T-helper 9 cell (primary cell): ENCODE results near the gene MYL3.
"Not testable (repeated sequence)": the region's sequence is repeated elsewhere in the genome, so short reads cannot be mapped to it uniquely, and the experiment has no call there.

Experiments
- DNase-seq: peaks from one replicate; pipeline ENCODE4 v3.0.0-alpha.2; 2020
- total RNA-seq, 2 donors: gene quantifications; one replicate each; lab custom pipeline; 2026; lab: John Stamatoyannopoulos, UW

Gene MYL3
- total RNA-seq: 0 reads per million in 2 donors

DNA sequence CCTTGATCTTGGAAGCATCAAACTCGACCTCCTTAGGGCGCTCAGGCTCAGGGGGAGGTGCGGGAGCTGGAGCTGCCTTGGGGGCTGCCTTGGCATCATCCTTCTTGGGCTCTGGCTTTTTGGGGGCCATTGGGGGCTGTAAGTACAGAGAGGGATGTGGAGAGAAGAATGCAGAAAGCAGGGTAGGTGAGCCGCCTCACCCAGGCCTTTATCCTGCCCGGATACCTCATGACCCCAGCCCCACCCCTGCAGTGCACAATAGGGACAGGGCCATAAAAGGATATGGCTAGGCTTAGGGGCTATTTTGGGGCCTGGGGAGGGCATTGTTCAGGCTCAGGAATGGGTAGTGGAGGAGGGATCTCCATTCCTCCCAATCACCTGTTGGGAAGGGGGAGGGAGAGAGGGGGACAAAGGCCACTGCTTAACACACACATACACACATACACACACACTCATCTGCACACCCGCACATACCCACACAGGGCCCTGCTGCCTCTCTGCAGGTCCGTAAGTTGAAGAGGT lies at the start of gene MYL3:
Gene MYL3 (minus strand): TSS at position 184 of the 522 bp plus-strand sequence. CDS start 54 bp downstream, at position 130.
- DNase-seq: no peak

DNA sequence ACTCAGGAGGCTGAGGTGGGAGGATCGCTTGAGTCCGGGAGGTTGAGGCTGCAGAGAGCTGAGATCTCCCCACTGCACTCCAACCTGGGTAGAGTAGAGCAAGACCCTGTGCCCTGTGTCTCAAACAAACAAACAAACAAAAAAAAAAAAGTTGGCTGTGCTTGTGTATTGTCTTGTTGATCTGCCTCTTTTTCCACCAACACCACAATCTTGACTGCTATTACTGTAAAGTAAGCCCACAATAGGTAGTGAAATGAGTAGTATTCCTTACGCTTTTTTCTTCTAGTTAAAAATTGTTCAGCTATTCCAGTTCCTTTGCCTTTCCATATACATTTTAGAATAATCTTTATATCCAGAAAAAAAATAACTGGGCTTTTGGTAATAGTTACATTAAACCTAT lies 49.7 kb upstream of the MYL3 start:
- no peak for DNase-seq

DNA sequence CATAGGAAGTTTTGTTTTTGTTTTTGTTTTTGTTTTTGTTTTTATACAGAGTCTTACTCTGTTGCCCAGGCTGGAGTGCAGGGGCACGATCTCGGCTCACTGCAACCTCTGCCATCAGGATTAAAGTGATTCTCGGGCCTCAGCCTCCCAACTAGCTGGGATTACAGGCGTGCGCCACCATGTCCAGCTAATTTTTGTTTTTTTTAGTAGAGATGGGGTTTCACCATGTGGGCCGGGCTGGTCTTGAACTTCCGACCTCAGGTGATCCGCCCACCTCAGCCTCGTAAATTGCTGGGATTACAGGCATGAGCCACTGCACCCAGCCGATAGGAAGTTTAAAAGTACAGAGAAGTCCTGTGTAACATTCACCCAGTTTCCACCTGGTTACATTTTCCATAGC lies 47.7 kb upstream of the MYL3 start:
- not testable (repeated sequence) for DNase-seq

GRCh38 chr3:46910166-46910760 lies 47.0 kb upstream of the MYL3 start:
- no peak for DNase-seq

GRCh38 chr3:46909535-46910161 lies 46.4 kb upstream of the MYL3 start:
- peak; percentile 65 for DNase-seq

DNA sequence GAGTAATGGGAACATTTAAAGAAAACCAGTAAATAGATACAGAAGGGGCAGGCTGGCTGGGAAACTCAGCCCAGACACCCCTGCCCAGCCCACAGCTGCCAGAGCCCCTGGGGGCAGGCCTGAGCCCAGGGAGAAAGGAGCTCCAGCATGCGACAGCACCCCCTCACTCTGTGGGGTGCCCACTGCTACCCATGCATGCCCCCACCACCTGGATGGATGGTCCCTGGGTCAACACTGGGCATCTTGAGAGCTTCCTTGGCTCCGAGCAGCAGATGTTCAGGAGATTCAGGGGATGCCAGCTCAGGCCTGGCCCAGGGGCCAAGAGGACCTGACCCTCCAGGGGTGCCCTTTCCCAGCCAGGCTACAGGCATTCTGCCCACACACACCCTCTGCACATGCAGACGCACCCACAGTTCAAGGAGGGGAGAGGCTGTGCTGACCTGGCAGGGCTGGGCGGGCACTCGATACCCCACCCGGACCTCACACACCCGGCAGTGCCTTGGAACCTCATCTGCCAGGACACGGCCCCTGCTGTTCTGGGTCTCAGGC lies 45.8 kb upstream of the MYL3 start:
- no peak for DNase-seq

DNA sequence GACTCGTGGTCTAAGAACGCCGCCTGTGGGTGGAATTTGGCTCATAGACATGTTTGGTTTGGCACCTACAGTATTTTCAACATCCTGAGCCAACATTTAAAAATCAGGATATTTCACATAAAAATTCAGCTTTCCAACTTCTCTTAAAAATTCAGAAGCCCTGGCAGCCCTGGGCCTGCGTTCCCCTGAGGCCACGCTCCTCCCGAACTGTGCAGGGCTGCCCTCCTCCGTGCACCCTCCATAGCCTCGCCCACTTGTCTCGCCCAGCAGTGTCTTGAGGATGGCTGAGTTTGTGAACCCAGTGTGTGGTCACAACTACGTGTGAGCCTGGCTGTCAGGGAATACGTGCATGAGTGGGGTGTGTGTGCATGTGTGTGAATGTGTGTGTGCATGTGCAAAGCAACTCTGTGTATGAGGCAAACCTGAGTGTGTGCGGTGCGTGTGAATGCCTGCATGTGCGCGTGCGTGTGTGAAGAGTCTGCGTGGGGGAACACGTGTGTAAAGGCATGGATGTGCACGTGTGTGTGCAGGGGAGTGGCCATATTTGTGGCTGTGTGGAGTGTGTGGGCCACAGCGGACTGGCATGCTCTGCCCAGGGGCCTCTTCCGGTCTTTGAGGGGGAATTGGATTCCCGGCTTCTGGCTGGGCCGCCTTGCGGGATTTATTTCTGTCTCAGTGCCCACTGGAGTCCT lies 45.2 kb upstream of the MYL3 start:
- DNase-seq: no peak

- no peak for DNase-seq
These were observed 44.7 kb upstream of the MYL3 start for GRCh38 chr3:46907960-46908293.

DNA sequence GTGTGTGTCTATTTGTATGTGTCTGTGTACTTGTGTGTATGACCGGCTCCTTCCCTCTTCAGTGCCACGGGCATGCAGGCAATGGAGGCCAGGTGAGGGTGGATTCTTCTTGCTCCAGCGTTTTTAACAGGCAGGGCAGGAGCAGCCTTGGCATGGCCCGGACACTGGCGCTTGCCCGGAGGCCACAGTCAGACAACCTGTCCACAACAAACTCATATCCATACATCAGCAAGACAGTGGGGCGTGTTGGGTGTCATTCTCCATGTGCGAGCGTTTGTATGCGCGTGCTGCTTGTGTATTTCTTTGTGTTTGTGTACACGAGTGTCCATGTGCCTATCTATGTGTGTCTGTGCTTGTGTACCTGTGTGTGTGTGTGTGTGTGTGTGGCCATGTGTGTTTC lies 44.0 kb upstream of the MYL3 start:
- no peak for DNase-seq

DNA sequence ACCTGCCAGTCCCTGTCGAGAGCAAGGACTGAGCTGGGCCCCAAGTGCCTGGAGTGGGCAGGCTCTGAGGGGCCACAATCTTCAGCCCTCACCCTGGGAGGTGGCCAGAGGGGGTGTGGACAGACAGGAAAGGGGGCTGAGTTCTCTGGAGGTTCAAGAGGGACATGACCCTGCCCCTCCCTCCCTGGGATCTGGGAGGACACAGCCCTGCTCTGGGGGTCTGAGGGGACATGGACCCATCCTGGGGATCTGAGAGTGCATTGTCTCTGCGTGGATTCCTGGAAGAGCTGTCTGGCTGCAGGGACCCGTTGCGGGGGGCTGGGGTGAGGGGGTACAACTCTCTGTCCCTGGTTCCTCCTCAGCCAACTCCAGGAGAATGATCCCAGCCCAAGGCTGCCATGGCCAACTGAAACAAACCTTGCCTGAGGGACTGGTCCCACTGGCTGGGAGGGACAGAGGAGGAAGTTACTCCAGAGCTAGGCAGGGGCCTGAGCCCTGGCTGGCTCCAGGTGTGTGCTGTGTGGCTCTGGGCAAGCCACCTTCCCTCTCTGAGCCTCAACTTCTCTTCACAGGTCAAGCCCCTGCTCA lies 43.3 kb upstream of the MYL3 start:
- DNase-seq: no peak

GRCh38 chr3:46905661-46906451 lies 42.6 kb upstream of the MYL3 start:
- no peak for DNase-seq

GRCh38 chr3:46905213-46905560 lies 41.9 kb upstream of the MYL3 start:
- no peak for DNase-seq

DNA sequence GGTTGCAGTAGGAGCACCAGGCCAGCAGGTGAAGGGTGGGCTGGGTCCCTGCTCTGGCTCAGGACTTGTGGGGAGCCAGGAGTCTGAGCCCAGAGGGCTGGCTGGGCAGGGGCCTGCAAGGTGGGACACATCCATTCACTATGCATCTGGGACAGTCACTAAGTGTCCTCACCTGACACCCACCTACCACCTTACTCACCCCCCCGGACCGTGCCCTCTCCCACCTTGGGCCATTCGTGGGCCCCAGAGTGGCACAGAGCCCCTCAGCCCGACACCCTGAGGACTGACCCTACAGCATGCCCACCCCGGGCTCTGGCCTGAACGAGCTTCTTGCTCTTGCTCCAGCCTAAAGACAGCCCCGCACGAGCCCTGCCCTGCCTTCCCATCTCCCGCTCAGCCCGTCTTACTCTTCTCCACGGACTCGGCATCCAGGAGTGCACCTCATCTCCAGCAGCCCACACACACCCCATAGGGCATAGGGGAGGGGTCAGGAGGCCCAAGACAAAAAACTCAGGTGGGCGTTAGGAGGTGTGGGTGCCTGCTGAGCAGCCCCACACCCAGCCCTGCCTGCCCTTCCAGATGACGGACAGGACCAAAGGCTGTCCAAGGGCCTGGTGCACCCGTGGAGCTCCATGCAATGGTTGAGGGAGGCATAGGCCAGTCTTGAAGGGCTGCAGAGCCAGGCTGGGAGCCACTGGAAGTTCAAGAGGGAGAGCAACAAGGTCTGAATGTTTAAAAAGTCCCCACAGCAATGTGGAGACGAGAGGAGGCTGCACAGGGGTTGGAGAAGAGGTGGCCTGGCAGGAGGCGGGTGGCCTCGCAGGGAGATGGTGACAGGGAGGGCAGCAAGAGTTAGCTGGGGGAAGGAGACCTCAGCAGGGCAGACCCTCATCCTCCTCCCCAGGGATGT lies 41.3 kb upstream of the MYL3 start:
- no peak for DNase-seq

- no peak for DNase-seq
These were observed 40.4 kb upstream of the MYL3 start for GRCh38 chr3:46903341-46904302.

DNA sequence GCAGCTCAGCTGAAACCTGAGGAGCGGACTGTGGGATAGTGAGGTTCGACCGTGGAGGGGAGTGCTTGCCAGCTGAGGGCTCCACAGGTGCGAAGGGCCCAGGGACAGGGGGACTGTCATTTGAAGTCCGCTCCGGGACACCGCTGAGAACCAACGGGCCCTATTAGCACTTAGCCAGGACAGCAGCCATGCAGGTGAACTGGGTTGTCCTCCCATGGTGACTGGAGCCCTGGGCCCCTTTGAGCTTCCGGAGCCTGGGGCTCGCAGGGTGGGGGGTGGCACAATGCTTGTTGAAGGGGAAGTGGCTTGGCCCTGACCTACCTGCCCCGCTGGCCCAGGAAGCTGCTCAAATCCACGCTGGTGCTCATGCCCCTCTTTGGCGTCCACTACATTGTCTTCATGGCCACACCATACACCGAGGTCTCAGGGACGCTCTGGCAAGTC lies 39.0 kb upstream of the MYL3 start:
- no peak for DNase-seq

- DNase-seq: no peak
These were observed 38.4 kb upstream of the MYL3 start for GRCh38 chr3:46901591-46902187.

- no peak for DNase-seq
These were observed 37.8 kb upstream of the MYL3 start for GRCh38 chr3:46901061-46901460.

GRCh38 chr3:46900356-46900755 lies 37.1 kb upstream of the MYL3 start:
- no peak for DNase-seq

DNA sequence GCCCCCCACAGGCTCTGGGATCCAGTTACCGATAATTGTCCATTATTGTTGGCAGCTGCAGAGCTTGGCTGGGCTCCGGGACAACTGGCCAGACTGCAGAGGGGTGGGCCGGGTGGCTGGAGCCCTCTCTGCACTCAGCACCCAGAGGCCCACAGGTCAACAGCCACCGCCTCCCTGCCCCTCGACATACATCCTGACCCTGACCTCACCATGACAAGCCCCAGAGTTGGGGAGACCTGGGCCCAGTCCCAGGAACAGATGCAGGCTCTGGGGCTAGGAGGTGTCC lies 36.7 kb upstream of the MYL3 start:
- DNase-seq: no peak
